ENCODE results near the gene MSH5. TPM values are rescaled to one million over a fixed set of nuclear protein-coding genes. Genes with fewer than 3 reads are reported as not detected.

The MSH5 gene
- total RNA-seq, 1 donor from 2014 or later = 8.4 TPM

GRCh38 chr6:31752739-31753319, 13.0 kb downstream of the MSH5 start:
- no peak for DNase-seq (ENCODE audit: low read depth)

- no peak for DNase-seq (ENCODE audit: low read depth)
Measured at GRCh38 chr6:31758281-31758680, 18.5 kb downstream of the MSH5 start.

- no peak for DNase-seq (ENCODE audit: low read depth)
Measured at GRCh38 chr6:31760790-31761189, 21.0 kb downstream of the MSH5 start.

- DNase-seq (ENCODE audit: low read depth) = no peak
Measured at GRCh38 chr6:31761343-31761742, 21.5 kb downstream of the MSH5 start.

- DNase-seq (ENCODE audit: low read depth) = no peak
Measured at GRCh38 chr6:31762356-31762755, 22.6 kb downstream of the MSH5 start, which contains the start of gene SAPCD1. SAPCD1 (plus strand) TSS chr6:31762656; CDS start chr6:31763055, 399 bp downstream.

- DNase-seq (ENCODE audit: low read depth) = no peak
Measured at GRCh38 chr6:31762878-31763618, 23.2 kb downstream of the MSH5 start.

GRCh38 chr6:31763619-31763940, 23.8 kb downstream of the MSH5 start:
- peak; percentile 82 for DNase-seq (ENCODE audit: low read depth)

GRCh38 chr6:31764198-31764597, 24.4 kb downstream of the MSH5 start:
- DNase-seq (ENCODE audit: low read depth) = no peak

- DNase-seq (ENCODE audit: low read depth) = no peak
Measured at GRCh38 chr6:31765559-31765909, 25.7 kb downstream of the MSH5 start.

GRCh38 chr6:31765910-31766794, 26.3 kb downstream of the MSH5 start:
- DNase-seq (ENCODE audit: low read depth) = peak; percentile 13

GRCh38 chr6:31767096-31767645, 27.4 kb downstream of the MSH5 start:
- DNase-seq (ENCODE audit: low read depth) = no peak

GRCh38 chr6:31768363-31769257, 28.8 kb downstream of the MSH5 start:
- no peak for DNase-seq (ENCODE audit: low read depth)

GRCh38 chr6:31769684-31770371, 30.0 kb downstream of the MSH5 start:
- DNase-seq (ENCODE audit: low read depth) = peak; percentile 65

- DNase-seq (ENCODE audit: low read depth) = no peak
Measured at GRCh38 chr6:31770860-31771259, 31.1 kb downstream of the MSH5 start.

- DNase-seq (ENCODE audit: low read depth) = no peak
Measured at GRCh38 chr6:31771992-31772358, 32.2 kb downstream of the MSH5 start.

GRCh38 chr6:31775184-31775583, 35.4 kb downstream of the MSH5 start:
- no peak for DNase-seq (ENCODE audit: low read depth)

- DNase-seq (ENCODE audit: low read depth) = no peak
Measured at GRCh38 chr6:31775633-31776484, 36.1 kb downstream of the MSH5 start.

- DNase-seq (ENCODE audit: low read depth) = no peak
Measured at GRCh38 chr6:31776485-31776988, 36.7 kb downstream of the MSH5 start.
